Mesothelial cell of epicardium (in vitro differentiated cells): ENCODE measurements around the gene ATF6B. TPM values are rescaled to one million over a fixed set of nuclear protein-coding genes. Genes with fewer than 3 reads are reported as not detected.

Experiments used
- DNase-seq, 2 experiments: peaks; one replicate each; pipeline ENCODE4 v3.0.0; 2021; ENCODE audit warnings: low spot score in 2 of 2; ENCODE audit not compliant: unreplicated experiment in 2 of 2
- H3K27ac Mint-ChIP-seq: 2 replicates; pipeline ENCODE4 v1.8.0; 2021; ENCODE audit warnings: mixed read lengths
- H3K27me3 Mint-ChIP-seq: 2 replicates; pipeline ENCODE4 v1.8.0; 2021; ENCODE audit warnings: low read depth, mixed read lengths
- H3K36me3 Mint-ChIP-seq: 2 replicates; pipeline ENCODE4 v1.8.0; 2021; ENCODE audit warnings: mixed read lengths
- H3K4me1 Mint-ChIP-seq: 2 replicates; pipeline ENCODE4 v1.8.0; 2021; ENCODE audit warnings: mixed read lengths
- H3K4me3 Mint-ChIP-seq: 2 replicates; pipeline ENCODE4 v1.8.0; 2021; ENCODE audit warnings: mild to moderate bottlenecking, moderate library complexity, mixed read lengths
- H3K9me3 Mint-ChIP-seq: 2 replicates; pipeline ENCODE4 v1.8.0; 2021; ENCODE audit warnings: mixed read lengths
- total RNA-seq: library from RNA; stranded (reverse); gene quantifications from 3 replicates; pipeline ENCODE4 v1.2.1, GENCODE V29; 2021
- TF ChIP-seq, protein P1 (sequence below): fragments of 200-600 bp; sonication (generic); IDR thresholded peaks from one replicate; pipeline ENCODE4 v1.5.0; 2021; ENCODE audit warnings: antibody characterized with exemption; ENCODE audit not compliant: unreplicated experiment

The ATF6B gene
- total RNA-seq, 1 donor from 2014 or later, result 96.3 TPM

- Mint-ChIP-seq H3K27me3 (no peaks in the 10 kb centered on the region), H3K9me3 (no peaks in the 10 kb centered on the region), H3K36me3 (peaks cover 12% of the 10 kb centered on the region), H3K27ac (no peak overlapping the region), H3K4me3 (no peak overlapping the region), H3K4me1 (peaks cover 11% of the 10 kb centered on the region)
- no peak for DNase-seq
- TF ChIP-seq, protein P1, sequence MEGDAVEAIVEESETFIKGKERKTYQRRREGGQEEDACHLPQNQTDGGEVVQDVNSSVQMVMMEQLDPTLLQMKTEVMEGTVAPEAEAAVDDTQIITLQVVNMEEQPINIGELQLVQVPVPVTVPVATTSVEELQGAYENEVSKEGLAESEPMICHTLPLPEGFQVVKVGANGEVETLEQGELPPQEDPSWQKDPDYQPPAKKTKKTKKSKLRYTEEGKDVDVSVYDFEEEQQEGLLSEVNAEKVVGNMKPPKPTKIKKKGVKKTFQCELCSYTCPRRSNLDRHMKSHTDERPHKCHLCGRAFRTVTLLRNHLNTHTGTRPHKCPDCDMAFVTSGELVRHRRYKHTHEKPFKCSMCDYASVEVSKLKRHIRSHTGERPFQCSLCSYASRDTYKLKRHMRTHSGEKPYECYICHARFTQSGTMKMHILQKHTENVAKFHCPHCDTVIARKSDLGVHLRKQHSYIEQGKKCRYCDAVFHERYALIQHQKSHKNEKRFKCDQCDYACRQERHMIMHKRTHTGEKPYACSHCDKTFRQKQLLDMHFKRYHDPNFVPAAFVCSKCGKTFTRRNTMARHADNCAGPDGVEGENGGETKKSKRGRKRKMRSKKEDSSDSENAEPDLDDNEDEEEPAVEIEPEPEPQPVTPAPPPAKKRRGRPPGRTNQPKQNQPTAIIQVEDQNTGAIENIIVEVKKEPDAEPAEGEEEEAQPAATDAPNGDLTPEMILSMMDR, result no peak
These were observed 12.4 kb downstream of the ATF6B start for GRCh38 chr6:32115623-32116022.

- DNase-seq, result no peak
- peaks cover 11% of the 10 kb centered on the region for H3K4me1 Mint-ChIP-seq
- no peak overlapping the region for H3K4me3 Mint-ChIP-seq
- peaks cover 2% of the 10 kb centered on the region for H3K27me3 Mint-ChIP-seq
- TF ChIP-seq, protein P1, result no peak
- peak overlapping the region; percentile 90 for H3K27ac Mint-ChIP-seq
- no peaks in the 10 kb centered on the region for H3K9me3 Mint-ChIP-seq
- peaks cover 12% of the 10 kb centered on the region for H3K36me3 Mint-ChIP-seq
These were observed 13.2 kb downstream of the ATF6B start for GRCh38 chr6:32114796-32115195.

DNA sequence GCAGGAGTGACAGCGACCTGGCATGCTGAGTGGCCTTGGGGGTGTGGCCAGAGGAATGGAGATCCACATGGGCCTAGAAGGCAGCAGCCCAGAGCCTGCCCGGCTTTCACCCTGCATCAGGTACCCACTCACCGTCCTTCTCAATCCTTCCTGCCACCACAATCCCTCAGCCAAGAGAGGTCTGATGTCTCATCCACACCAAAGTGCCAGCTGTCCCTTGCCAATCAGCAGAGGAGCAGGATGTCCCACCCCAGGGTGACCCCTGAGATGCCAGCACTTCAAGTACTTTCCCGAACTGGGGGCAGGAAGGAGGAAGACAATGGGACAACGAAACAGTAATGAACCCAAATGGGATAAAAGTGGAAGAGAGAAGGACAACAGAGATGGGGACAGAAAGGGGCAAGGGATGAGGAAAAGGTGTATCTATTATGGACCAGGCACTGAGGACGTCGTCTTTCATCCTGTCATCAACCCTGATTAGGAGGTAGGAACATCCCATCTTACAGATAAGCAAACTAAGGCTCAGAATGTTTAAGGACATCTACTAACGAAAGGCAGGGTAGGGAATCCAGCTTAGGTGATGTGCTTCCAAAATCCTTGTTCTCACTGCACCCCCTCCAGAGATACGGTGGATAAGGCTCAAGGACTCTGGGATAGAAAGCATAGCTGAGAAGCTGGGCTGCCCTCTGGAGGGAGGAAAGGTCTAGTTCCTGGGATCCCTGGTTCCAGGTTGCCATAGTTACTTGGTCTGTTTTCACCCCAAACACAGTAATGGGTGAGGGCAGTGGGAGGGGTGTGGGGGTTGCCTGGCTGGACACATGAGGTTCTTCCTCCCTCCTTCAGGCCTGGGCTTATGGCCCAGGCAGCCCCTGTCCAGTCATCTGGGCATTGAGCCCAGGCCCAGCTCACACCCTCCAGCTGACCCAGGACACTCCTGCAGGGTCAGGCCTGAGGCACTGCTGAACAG, 14.4 kb downstream of the ATF6B start:
- Mint-ChIP-seq H3K36me3 (peaks cover 12% of the 10 kb centered on the region), H3K4me3 (no peak overlapping the region), H3K9me3 (no peaks in the 10 kb centered on the region), H3K27ac (peak overlapping the region; percentile 27), H3K27me3 (peaks cover 12% of the 10 kb centered on the region), H3K4me1 (peaks cover 11% of the 10 kb centered on the region)
- TF ChIP-seq, protein P1, result no peak
- no peak for DNase-seq

DNA sequence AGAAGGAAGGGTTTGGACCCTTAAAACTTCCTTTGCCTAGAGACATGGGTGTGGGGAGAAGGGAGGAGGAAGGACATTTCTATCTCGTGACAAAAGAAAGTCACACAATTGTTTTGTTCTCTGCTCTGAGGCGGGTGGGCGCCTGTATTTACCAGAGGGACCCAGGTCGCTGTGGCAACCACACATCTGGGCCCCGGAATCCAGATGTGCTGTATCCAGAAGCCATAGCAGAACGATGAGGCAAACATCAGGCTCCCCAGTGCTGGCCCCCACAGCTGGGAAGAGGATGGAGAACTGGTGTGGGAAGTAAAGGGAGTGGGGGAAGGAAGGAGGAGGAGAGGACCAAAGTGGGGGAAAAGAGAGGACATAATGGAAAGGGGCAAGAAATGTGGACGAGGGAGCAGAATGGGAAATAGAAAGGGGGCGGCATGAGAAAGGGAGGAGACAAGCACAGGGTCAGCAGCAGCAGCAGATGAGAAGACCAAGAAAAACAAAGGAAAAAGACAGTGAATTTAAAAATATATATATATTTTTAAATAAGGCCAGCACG, 15.5 kb downstream of the ATF6B start:
- Mint-ChIP-seq H3K27me3 (peaks cover 24% of the 10 kb centered on the region), H3K9me3 (no peaks in the 10 kb centered on the region), H3K27ac (peak overlapping the region; percentile 4), H3K36me3 (peaks cover 12% of the 10 kb centered on the region), H3K4me3 (no peak overlapping the region), H3K4me1 (peaks cover 23% of the 10 kb centered on the region)
- no peak for DNase-seq
- TF ChIP-seq, protein P1, result no peak

- Mint-ChIP-seq H3K9me3 (no peaks in the 10 kb centered on the region), H3K4me3 (no peak overlapping the region), H3K36me3 (peaks cover 11% of the 10 kb centered on the region), H3K4me1 (peaks cover 25% of the 10 kb centered on the region), H3K27me3 (peaks cover 33% of the 10 kb centered on the region), H3K27ac (peak overlapping the region; percentile 4)
- TF ChIP-seq, protein P1, result no peak
- DNase-seq, result no peak
These were observed 16.5 kb downstream of the ATF6B start for GRCh38 chr6:32111424-32112066.
